NCI-H510A treated with DMSO at 0.1 percent for 48 hours (cell line): Measurements from ENCODE around the gene MSMB.
"Not testable (repeated sequence)": the region's sequence is repeated elsewhere in the genome, so short reads cannot be mapped to it uniquely, and the experiment has no call there.

Source experiments
- DNase-seq: peaks from one replicate; lab custom pipeline; 2025; lab: John Stamatoyannopoulos, UW

MSMB gene

DNA sequence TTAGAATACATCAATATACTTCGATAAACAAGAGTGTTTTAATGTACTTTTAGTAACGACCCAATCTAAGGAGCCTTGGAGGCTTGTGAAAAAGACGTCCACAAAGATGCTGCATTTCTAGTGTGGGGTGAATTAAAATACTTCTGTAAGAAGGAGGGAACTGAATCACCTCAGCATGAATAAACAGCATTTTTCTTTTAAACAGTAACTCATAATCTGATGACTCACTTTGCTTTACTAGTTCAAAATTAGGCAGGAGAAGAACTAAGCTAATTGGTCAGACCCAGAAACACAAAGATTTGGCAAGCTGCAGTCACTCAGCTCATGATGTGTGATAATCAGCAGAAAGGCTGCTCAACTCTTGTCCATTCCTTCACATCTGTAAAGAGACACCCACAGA, 39.9 kb downstream of the MSMB start:
- no peak for DNase-seq

DNA sequence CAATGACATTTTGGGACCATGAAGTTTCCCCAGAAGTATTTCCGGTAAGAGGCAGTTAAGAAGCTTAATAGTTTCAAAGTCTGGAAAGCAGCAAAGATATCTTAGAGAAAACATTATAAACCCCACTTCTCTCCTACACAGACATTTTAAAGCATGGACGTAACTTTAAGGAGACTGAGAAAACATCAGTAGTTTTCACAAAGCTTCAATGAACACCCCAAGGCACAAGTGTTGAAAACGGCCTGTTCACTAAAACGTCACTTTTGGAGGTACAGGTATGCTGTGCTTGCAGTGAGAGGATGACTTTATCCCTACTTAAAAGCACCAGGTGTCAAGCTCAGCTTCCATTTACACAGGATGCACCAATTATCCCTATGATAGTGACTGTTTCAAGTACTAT, 40.7 kb downstream of the MSMB start:
- DNase-seq = no peak

DNA sequence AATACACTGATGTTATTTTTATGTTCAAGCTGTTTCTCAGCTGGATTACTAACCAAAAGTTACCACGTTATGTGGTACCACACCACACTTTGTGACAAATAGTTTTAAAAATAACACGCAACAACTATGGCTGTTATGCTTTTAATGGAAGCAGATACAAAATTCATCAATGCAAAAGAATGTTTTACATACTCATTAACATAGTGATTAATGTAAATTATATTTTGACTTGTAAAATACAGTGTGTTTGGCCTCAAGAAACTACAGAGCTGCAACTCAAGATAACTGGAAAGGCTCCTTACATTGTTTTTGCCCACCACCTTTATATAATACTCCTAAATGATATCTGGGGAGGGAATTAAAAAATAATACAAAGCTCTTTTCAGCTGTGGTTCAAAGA, 41.1 kb downstream of the MSMB start:
- no peak for DNase-seq

DNA sequence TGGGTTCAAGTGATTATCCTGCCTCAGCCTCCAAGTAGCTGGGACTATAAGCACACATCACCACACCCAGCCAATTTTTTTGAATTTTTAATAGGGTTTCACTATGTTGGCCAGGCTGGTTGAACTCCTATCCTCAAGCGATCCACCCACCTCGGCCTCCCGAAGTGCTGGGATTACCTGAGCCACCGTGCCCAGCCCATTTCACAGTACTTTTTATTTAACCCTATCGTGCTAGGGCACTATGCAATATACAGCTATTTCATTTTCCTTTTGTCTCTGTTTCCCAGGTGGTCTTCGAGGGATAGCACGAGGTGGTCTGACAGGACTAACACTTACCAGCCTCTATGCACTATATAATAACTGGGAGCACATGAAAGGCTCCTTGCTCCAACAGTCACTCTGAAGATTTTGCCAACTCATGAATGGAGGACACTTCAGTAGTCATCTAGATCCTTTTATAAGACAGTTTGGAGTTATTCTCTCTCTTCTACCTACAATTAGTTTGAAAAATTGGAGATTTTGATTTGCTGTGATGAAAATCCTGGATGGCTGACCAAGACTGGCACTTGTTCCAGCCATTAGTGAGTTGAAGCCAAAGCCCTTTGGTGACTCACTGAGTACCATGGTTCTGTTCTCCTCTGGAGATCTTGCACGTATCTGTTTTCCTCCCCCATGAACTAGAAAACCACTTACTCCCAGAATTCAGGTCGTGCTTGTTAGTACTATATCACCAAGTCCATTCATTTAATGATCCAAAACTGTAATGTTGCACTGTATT, 43.0 kb downstream of the MSMB start:
- DNase-seq = no peak

DNA sequence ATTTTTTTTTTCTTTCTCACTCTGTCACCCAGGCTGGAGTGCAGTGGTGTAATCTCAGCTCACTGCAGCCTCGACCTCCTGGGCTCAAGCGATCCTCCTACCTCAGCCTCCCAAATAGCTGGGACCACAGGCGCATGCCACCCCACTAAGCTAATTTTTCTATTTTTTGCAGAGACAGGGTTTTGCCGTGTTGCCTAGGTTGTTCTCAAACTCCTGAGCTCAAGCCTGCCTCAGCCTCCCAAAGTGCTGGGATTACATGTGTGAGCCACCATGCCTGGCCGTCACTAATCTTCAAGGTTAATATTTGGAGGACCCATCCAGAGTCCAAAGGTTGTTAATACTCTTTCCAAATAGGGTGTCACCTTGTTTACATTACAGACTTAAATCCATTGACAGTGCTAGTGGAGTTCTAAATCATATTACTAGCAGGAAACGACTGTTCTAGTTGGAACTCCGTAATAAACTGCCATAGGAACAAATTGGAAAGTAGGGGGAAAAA, 43.8 kb downstream of the MSMB start:
- DNase-seq = not testable (repeated sequence)

DNA sequence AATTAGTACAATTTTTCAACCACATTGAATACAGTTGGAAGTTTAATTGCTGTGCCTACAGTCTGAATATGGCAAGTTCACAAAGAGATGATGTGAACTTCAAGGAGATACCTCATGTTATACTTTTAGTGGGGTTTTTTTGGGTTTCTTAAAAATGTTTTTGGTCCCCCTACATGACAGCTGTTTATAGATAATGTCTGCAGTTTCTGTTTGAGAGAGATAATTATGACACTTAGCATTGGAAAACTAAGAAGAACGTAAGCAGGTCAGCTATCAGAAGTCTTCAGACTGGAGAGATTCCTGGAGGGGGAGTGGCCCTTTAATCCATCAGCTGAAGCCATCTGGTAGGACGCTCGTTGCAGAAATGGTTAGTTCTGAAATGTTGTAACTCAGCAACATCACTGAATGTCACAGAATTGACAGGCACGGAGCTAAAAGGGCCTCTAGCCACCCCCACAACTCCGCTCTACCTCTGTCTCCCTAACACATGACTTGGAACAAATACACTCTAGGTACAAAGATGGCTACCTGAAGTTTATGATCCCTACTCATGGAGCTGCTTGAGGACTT, 44.8 kb downstream of the MSMB start:
- no peak for DNase-seq

DNA sequence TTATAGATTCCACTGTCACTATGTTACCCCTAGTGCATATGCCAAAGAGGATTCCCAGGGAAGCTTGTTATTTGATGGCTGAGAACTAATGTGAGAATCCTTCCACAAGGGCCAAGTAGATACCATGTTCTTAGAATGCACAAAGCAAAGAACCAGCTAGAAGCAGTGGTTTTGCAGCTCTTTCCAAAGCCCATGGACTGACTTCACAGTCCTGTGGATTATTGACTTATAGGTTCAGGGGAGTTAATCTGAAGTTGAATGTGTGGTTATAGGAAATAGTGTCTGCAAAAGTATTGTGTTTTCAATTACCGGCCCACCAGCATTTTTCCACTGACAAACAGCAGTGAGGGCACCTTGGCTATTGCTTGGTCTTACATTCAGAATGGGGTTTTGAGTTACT, 45.5 kb downstream of the MSMB start:
- DNase-seq = no peak

DNA sequence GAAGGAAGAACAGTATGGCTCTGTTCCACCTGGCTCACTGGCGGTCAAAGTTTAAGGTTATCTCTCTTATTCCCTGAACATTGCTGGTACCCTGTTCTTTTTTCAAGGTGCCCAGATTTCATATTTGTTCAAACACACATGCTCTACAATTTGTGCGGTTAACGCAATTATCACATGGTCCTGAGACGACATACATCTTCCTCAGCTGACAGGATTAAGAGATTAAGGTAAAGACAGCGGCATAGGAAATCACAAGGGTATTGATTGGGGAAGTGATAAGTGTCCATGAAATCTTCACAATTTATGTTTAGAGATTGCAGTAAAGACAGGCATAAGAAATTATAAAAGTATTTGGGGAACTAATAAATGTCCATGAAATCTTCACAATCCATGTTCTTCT, 46.1 kb downstream of the MSMB start:
- not testable (repeated sequence) for DNase-seq

DNA sequence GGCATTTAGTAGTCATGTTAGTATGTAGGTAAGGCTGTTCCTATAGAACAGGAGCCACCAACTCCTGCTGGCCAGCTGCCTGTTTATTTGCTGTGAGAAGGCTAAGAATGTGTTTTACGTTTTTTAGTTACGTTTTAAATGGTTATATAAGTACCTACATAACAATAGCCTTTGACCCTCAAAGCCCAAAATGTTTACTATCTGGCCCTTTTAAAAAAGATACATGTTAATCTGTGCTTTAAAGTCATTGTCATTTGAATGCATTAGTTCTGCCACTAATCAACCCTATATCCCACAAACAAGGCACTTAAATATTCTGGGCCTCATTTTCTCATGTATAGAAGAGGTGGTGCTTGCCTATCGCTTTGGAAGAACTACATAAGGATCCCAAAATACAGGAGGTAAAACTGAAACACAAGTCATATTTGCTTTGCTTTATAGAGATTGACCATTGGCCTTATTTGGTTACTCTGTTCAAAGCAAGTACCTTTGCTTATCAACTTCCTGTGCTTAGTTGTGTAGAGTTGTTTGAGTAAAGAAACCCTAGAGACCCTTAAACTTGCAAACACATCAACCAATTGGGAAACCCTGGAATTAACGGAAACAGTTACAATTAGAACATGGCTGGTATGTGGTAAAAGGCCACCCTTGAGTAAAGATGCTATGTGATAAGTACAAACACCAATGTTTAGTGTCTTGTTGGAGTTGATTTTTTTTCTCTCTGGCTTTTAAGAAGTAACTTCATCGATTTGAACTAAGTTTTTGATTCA, 47.9 kb downstream of the MSMB start:
- DNase-seq = no peak

DNA sequence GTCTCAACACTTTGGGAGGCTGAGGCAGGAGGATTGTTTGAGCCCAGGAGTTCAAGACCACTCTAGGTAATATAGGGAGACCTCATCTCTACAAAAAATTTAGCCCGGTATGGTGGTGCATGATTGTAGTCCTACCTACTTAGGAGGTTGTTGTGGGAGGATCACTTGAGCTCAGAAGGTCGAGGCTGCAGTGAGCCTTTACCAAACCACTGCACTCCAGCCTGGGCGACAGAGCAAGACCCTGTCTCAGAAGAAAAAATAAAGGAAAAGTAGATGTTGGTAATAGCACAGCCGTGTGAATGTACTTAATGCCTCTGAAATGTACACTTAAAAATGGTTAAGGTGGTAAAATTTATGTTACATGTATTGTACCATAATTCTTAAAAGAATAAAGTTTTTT, 48.5 kb downstream of the MSMB start:
- DNase-seq = no peak

DNA sequence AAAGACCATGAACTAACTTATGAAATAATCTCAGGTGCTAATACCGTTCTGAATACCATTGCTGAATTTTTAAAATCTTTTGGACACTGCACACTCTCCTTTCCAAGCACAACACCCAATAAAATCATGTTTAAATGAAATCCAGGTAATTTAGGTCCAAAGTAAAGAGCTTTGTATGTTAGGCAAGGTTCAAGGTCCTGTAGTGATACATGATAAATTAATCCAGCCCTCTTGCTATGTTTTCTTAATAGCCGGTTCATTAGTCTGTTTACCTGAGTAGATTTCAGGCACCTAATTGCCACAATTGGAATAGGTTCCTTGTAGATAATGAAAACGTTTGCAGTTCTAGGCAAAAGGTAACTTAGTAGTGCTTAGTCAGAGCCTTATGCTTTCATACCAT, 60.5 kb downstream of the MSMB start:
- DNase-seq = not testable (repeated sequence)

DNA sequence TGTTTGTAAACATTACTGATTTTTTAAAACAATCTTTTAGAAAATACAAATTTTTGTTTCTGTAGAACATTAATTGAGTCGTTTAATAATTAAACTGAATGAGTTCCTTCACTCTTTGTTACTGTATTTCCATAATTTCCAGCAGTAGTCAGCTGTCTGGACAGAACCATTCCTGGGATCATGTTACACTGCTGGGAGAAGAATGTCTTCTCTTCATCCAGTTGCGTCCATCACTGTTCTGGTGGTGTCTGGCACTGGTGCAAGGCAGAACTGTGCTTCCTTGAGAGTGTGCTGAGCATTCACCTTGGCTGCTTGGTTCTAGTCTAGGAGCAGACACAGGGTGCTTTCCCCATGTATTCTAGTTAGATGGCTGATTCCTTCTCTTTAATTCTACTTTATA, 61.6 kb downstream of the MSMB start:
- not testable (repeated sequence) for DNase-seq

DNA sequence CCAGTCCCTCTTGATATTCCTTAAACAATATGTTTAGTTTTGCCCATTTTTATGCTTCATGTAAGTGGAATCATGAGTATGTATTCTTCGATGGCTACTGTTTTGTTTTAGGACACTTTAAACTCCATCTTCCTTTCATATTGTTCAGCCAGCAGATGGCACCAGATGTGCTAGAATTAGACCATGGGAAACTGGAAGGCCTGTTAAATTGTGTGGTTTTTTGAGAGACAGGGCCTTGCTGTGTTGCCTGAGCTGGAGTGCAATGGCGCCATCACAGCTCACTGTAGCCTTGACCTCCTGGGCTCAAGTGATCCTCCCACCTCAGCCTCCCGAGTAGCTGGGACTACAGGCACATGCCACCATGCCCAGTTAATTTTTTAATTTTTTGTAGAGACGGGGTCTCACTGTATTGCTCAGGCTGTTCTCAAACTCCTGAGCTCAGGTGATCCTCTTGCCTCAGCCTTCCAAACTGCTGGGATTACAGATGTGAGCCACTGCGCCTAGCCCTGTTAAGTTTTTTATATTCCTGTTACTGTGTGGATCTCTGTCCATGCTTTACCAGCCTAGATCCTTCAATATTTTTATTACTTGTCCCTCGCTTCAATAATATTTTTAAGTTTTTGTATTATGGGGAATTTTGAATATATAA, 62.4 kb downstream of the MSMB start:
- not testable (repeated sequence) for DNase-seq
